ENCODE results near the gene EVL.

- TF ChIP-seq CTCF (IDR thresholded peaks at IDR 0.05; ENCODE audit: low read depth, low read length) (no peak), EZH2phosphoT487 (IDR thresholded peaks at IDR 0.05; ENCODE audit: low read depth) (no peak)
These were observed 107.6 kb downstream of the EVL start for GRCh38 chr14:100172811-100173210.
